Loucy (cell line): Measurements from ENCODE around the gene RNF41.

Experiments
- CTCF ChIP-seq: fragments of 200-600 bp; sonication (generic); conservative IDR thresholded peaks from 2 replicates; pipeline ENCODE4 v1.5.1; 2014; ENCODE audit warnings: mild to moderate bottlenecking, antibody characterized with exemption, low read length
- EZH2phosphoT487 ChIP-seq: fragments of 200-600 bp; IDR thresholded peaks from 2 replicates; pipeline ENCODE4 v1.6.1; 2018; ENCODE audit warnings: antibody characterized with exemption, mild to moderate bottlenecking, moderate library complexity, borderline replicate concordance

- no peak for TF ChIP-seq CTCF
- no peak for TF ChIP-seq EZH2phosphoT487
Measured at GRCh38 chr12:56236091-56236490, 14.4 kb upstream of the RNF41 start.
